Neural progenitor cell (in vitro differentiated cells): ENCODE data around the gene GMDS.
A peak's percentile ranks its signal among the peaks of the same experiment; 100 is the strongest.

Experiments used
- CTCF ChIP-seq: fragments of 200-600 bp; sonication (generic); IDR thresholded peaks from 2 replicates; pipeline ENCODE4 v1.5.1; 2017; ENCODE audit warnings: antibody characterized with exemption, mild to moderate bottlenecking
- EZH2 ChIP-seq: fragments of 200-600 bp; sonication (generic); IDR thresholded peaks from 2 replicates; pipeline ENCODE4 v1.6.1; 2017; ENCODE audit warnings: antibody characterized with exemption, mild to moderate bottlenecking, moderate library complexity
- EZH2phosphoT487 ChIP-seq: fragments of 200-600 bp; sonication (generic); IDR thresholded peaks from 2 replicates; pipeline ENCODE4 v1.6.1; 2017; ENCODE audit warnings: antibody characterized with exemption

GRCh38 chr6:1626481-1626880, 618.9 kb downstream of the GMDS start:
- no peak for TF ChIP-seq CTCF
- TF ChIP-seq EZH2: no peak
- peak; percentile 5 for TF ChIP-seq EZH2phosphoT487
